ENCODE measurements around the gene ATP8B1. TPM values are rescaled to one million over a fixed set of nuclear protein-coding genes. Genes with fewer than 3 reads are reported as not detected.

ATP8B1 gene
- total and polyA plus RNA-seq, 2 of the 8 experiments (the other 6 are each of a cell fraction or from before 2014, with no cell fraction given), result 1.1 to 4.6 TPM

- TF ChIP-seq SP2 (IDR thresholded peaks at IDR 0.05; ENCODE audit: low read length) (no peak), POLR2A (IDR thresholded peaks at IDR 0.05; ENCODE audit: control extremely low read depth in 1 of 2, low read depth in 2 of 2, low read length in 2 of 2) (no peak)
Measured at GRCh38 chr18:57834616-57835015, 31.5 kb upstream of the ATP8B1 start (continued).

All from H1 (cell line).